Kidney tubule cell (primary cell): ENCODE data around the gene CORO1A.
"Not testable (repeated sequence)": the region's sequence is repeated elsewhere in the genome, so short reads cannot be mapped to it uniquely, and the experiment has no call there.

Experiments
- DNase-seq: peaks from one replicate; pipeline ENCODE4 v3.0.0-alpha.2; 2018; ENCODE audit warnings: low spot score

The CORO1A gene

GRCh38 chr16:30170145-30170544, 13.3 kb upstream of the CORO1A start:
- not testable (repeated sequence) for DNase-seq

GRCh38 chr16:30173054-30173453, 10.3 kb upstream of the CORO1A start:
- no peak for DNase-seq

GRCh38 chr16:30176876-30177275, 6.5 kb upstream of the CORO1A start:
- DNase-seq, result not testable (repeated sequence)

- no peak for DNase-seq
Measured at GRCh38 chr16:30179195-30179594, 4.2 kb upstream of the CORO1A start.

GRCh38 chr16:30179931-30180330, 3.5 kb upstream of the CORO1A start:
- DNase-seq, result no peak

- no peak for DNase-seq
Measured at GRCh38 chr16:30180741-30181140, 2.7 kb upstream of the CORO1A start.

- DNase-seq, result peak; percentile 22
Measured at GRCh38 chr16:30184096-30184890, 891 bp downstream of the CORO1A start.

GRCh38 chr16:30184891-30185682, 1.7 kb downstream of the CORO1A start:
- no peak for DNase-seq

- DNase-seq, result no peak
Measured at GRCh38 chr16:30185683-30186421, 2.5 kb downstream of the CORO1A start.

- DNase-seq, result no peak
Measured at GRCh38 chr16:30186444-30186781, 3.0 kb downstream of the CORO1A start.

- DNase-seq, result peak; percentile 28
Measured at GRCh38 chr16:30186782-30187555, 3.6 kb downstream of the CORO1A start.

GRCh38 chr16:30187556-30187865, 4.1 kb downstream of the CORO1A start:
- no peak for DNase-seq

GRCh38 chr16:30187971-30188561, 4.7 kb downstream of the CORO1A start:
- no peak for DNase-seq

GRCh38 chr16:30191158-30191557, 7.8 kb downstream of the CORO1A start:
- DNase-seq, result not testable (repeated sequence)

- not testable (repeated sequence) for DNase-seq
Measured at GRCh38 chr16:30193098-30193497, 9.7 kb downstream of the CORO1A start.

GRCh38 chr16:30193615-30194014, 10.2 kb downstream of the CORO1A start, which contains the start of the genes BOLA2B and SLX1A:
Gene BOLA2B (minus strand): TSS chr16:30193666. CDS start chr16:30193595, 71 bp downstream.
Gene SLX1A (plus strand): TSS chr16:30193875. CDS start chr16:30194085, 210 bp downstream.
- DNase-seq, result not testable (repeated sequence)

- DNase-seq, result not testable (repeated sequence)
Measured at GRCh38 chr16:30194172-30194925, 10.9 kb downstream of the CORO1A start.

GRCh38 chr16:30197001-30197400, 13.6 kb downstream of the CORO1A start:
- DNase-seq, result not testable (repeated sequence)

GRCh38 chr16:30199049-30199448, 15.6 kb downstream of the CORO1A start, which contains the start of gene SULT1A3:
Gene SULT1A3 (plus strand): TSS chr16:30199255. CDS start chr16:30200729, 1,474 bp downstream.
- DNase-seq, result not testable (repeated sequence)

- DNase-seq, result not testable (repeated sequence)
Measured at GRCh38 chr16:30199608-30200343, 16.4 kb downstream of the CORO1A start.
